K562 (cell line): ENCODE data around the gene INCENP. TPM values are rescaled to one million over a fixed set of nuclear protein-coding genes. Genes with fewer than 3 reads are reported as not detected.

Experiments used
- ATAC-seq: fragments of 200-7000 bp; cut with Tn5 transposase; 3 replicates; pipeline ENCODE4 v1.9.1; 2020; ENCODE audit warnings: moderate library complexity
- BruUV-seq: library from RNA; stranded (reverse); fragments of 400-500 nt; replicated peaks from 2 replicates; lab custom pipeline; 2021; lab: Mats Ljungman, UMichigan
- CTCF ChIA-PET: fragments of 300-600 bp; formaldehyde crosslinking; extraction: SDS; loops from one replicate; lab custom pipeline; 2021; ENCODE audit warnings: low intra/inter-chr PET ratio; lab: Yijun Ruan, JAX
- POLR2A ChIA-PET: fragments of 300-600, 350-650 bp; sonication (Branson Sonifier 250); formaldehyde crosslinking; extraction: SDS; loops from one replicate; lab custom pipeline; 2021; ENCODE audit warnings: antibody characterized with exemption, inconsistent platforms; lab: Yijun Ruan, JAX
- DNase-seq, 4 experiments: peaks; one replicate each; pipeline versions ENCODE4 v3.0.0 to v3.0.0-alpha.2; 2011 to 2018; ENCODE audit warnings: low spot score in 3 of 4, mixed read lengths in 3 of 4; ENCODE audit errors: extremely low read depth in 1 of 4
- FAIRE-seq: peaks from 2 replicates; lab custom pipeline; 2011; peaks lifted over from hg19 to GRCh38; lab: Jason Lieb, UNC
- H2AFZ ChIP-seq: 2 replicates; pipeline ENCODE4 v1.6.0; 2011; ENCODE audit warnings: low read depth, low read length, control low read depth, inconsistent platforms
- H3K27ac ChIP-seq: fragments of 200-600 bp; 3 replicates; pipeline ENCODE4 v1.8.0; 2011; ENCODE audit warnings: low read depth, mild to moderate bottlenecking, control low read depth, inconsistent platforms, low read length, moderate library complexity, mixed read lengths; ENCODE audit errors: extremely low read depth
- H3K27me3 ChIP-seq, 2 experiments: fragments of 300-600 bp in 1 of 2; 2 replicates in 1 of 2; 3 replicates in 1 of 2; pipeline versions ENCODE4 v1.6.0 to v1.8.0; 2011; ENCODE audit warnings: inconsistent platforms in 2 of 2, low read length in 2 of 2, mild to moderate bottlenecking in 1 of 2, mixed read lengths in 1 of 2, moderate library complexity in 1 of 2; ENCODE audit not compliant: control insufficient read depth in 2 of 2, insufficient read depth in 2 of 2
- H3K36me3 ChIP-seq: fragments of 300-600 bp; 3 replicates; pipeline ENCODE4 v1.8.0; 2011; ENCODE audit warnings: mild to moderate bottlenecking, low read length, inconsistent platforms; ENCODE audit not compliant: control insufficient read depth, insufficient read depth
- H3K4me1 ChIP-seq, 2 experiments: fragments of 200-600 bp in 1 of 2; replicated peaks in 1 of 2; 2 replicates in 1 of 2; 3 replicates in 1 of 2; pipeline versions ENCODE4 v1.5.1 to v1.8.0; 2011; ENCODE audit warnings: inconsistent platforms in 2 of 2, low read length in 2 of 2, mild to moderate bottlenecking in 1 of 2, mixed read lengths in 1 of 2, moderate library complexity in 1 of 2; ENCODE audit not compliant: control insufficient read depth in 2 of 2, insufficient read depth in 2 of 2
- H3K4me2 ChIP-seq: 2 replicates; pipeline ENCODE4 v1.6.1; 2011; ENCODE audit warnings: low read length, control low read depth, inconsistent platforms, mixed read lengths; ENCODE audit not compliant: insufficient read depth
- H3K4me3 ChIP-seq: fragments of 200-600 bp; sonication (generic), shearing (Covaris generic); 2 replicates; pipeline ENCODE4 v1.5.1; 2016; ENCODE audit warnings: control low read depth, inconsistent platforms
- H3K79me2 ChIP-seq: fragments of 200-600 bp; 3 replicates; pipeline ENCODE4 v1.8.0; 2011; ENCODE audit warnings: low read length, inconsistent platforms; ENCODE audit not compliant: control insufficient read depth, insufficient read depth
- H3K9ac ChIP-seq, 2 experiments: 2 replicates each; pipeline versions ENCODE4 v1.6.0 to v1.6.1; 2011; ENCODE audit warnings: low read depth in 2 of 2, low read length in 2 of 2, control low read depth in 1 of 2, inconsistent platforms in 1 of 2, mild to moderate bottlenecking in 1 of 2, mixed read lengths in 1 of 2; ENCODE audit not compliant: insufficient read depth in 1 of 2
- H3K9me1 ChIP-seq: one replicate; pipeline ENCODE4 v1.6.0; 2011; ENCODE audit warnings: inconsistent platforms, mild to moderate bottlenecking, low read length, moderate library complexity; ENCODE audit not compliant: control insufficient read depth, insufficient read depth
- H3K9me3 ChIP-seq: replicated peaks from 2 replicates; pipeline ENCODE4 v1.5.1; 2011; ENCODE audit warnings: low read depth, low read length, inconsistent platforms; ENCODE audit not compliant: control insufficient read depth, insufficient read depth
- H4K20me1 ChIP-seq: replicated peaks from 2 replicates; pipeline ENCODE4 v1.6.1; 2011; ENCODE audit warnings: low read length, inconsistent platforms, mixed read lengths; ENCODE audit not compliant: control insufficient read depth, insufficient read depth
- CHD1 ChIP-seq: fragments of 200-600 bp; sonication (generic); IDR thresholded peaks from one replicate; pipeline ENCODE4 v1.6.1; 2012; ENCODE audit warnings: mild to moderate bottlenecking, moderate library complexity, low read length, inconsistent platforms
- ZBTB2 ChIP-seq: fragments of 450-650 bp; IDR thresholded peaks from 2 replicates; pipeline ENCODE4 v1.6.1; 2016; ENCODE audit warnings: antibody characterized with exemption
- ZNF41 ChIP-seq: fragments of 250-450 bp; sonication (Bioruptor Pico); conservative IDR thresholded peaks from 2 replicates; pipeline ENCODE4 v1.4.0; 2020; ENCODE audit warnings: mild to moderate bottlenecking
- WGBS: fragments of 100-300 bp; shearing (Covaris generic); methylation state at CpG from one replicate; pipeline ENCODE4 v1.1.6; 2016; ENCODE audit warnings: low coverage, mixed read lengths; ENCODE audit not compliant: insufficient coverage; ENCODE audit errors: missing lambda C conversion rate; 5-methylcytosine and 5-hydroxymethylcytosine counted together
- in situ Hi-C: fragments of 300-500 bp; cut with MboI; formaldehyde crosslinking; loops from 4 replicates; pipeline ENCODE4 v1.15.0; 2018; ENCODE audit warnings: inconsistent platforms, mixed read lengths
- intact Hi-C: fragments of 100-400 bp; cut with micrococcal nuclease; formaldehyde crosslinking; loops from 2 replicates; pipeline ENCODE4 v1.14.2; 2022
- polyA plus RNA-seq, 8 experiments: library from polyadenylated mRNA; depleted of rRNA in 4 of 8; stranded (reverse) in 5 of 8; unstranded in 3 of 8; fragments of >200 nt; fragmentation: Nextera tagmentation in 2 of 8; fragmentation: Illumina TruSeq in 1 of 8; extraction: Ambion mirVana in 2 of 8; extraction: Trizol in 1 of 8; gene quantifications; 2 replicates each; pipeline versions ENCODE4 v1.2.1 to v1.2.3, GENCODE V29; 2011 to 2014; ENCODE audit warnings: inconsistent platforms in 1 of 8, missing spikeins in 1 of 8
- total RNA-seq, 7 experiments: library from RNA; depleted of rRNA in 6 of 7; stranded (reverse); fragments of >200 nt in 6 of 7; fragmentation: Illumina TruSeq in 2 of 7; extraction: Trizol in 2 of 7; gene quantifications; 2 replicates each; pipeline versions ENCODE4 v1.2.1 to v1.2.3, GENCODE V29; 2011 to 2021; ENCODE audit warnings: low replicate concordance in 1 of 7
- TF ChIP-seq, protein P1 (sequence below): fragments of 250-450 bp; sonication (Bioruptor Pico); IDR thresholded peaks from 2 replicates; pipeline ENCODE4 v1.5.0; 2022; ENCODE audit warnings: mild to moderate bottlenecking

The INCENP gene
- total and polyA plus RNA-seq, 9 of the 15 experiments (the other 6 are each of a cell fraction or from before 2014, with no cell fraction given), result 1.1 to 97.9 (median 28.2) TPM

- no peak for FAIRE-seq
- Histone ChIP-seq H3K4me3 (no peak overlapping the region), H3K9me1 (no peaks in the 10 kb centered on the region), H3K79me2 (no peaks in the 10 kb centered on the region), H3K4me2 (no peak overlapping the region), H3K9me3 (no peaks in the 10 kb centered on the region), H3K27ac (no peak overlapping the region), H3K27me3 (no peaks in the 10 kb centered on the region), H4K20me1 (no peaks in the 10 kb centered on the region; the same call in 1 of the 2 replicates), H3K36me3 (peaks cover 97% of the 10 kb centered on the region; the same call in 2 of the 3 replicates), H3K9ac (no peak overlapping the region), H2AFZ (no peak overlapping the region), H3K4me1 (no peaks in the 10 kb centered on the region)
- TF ChIP-seq ZBTB2 (no peak), ZNF41 (no peak), CHD1 (no peak)
- TF ChIP-seq, protein P1, sequence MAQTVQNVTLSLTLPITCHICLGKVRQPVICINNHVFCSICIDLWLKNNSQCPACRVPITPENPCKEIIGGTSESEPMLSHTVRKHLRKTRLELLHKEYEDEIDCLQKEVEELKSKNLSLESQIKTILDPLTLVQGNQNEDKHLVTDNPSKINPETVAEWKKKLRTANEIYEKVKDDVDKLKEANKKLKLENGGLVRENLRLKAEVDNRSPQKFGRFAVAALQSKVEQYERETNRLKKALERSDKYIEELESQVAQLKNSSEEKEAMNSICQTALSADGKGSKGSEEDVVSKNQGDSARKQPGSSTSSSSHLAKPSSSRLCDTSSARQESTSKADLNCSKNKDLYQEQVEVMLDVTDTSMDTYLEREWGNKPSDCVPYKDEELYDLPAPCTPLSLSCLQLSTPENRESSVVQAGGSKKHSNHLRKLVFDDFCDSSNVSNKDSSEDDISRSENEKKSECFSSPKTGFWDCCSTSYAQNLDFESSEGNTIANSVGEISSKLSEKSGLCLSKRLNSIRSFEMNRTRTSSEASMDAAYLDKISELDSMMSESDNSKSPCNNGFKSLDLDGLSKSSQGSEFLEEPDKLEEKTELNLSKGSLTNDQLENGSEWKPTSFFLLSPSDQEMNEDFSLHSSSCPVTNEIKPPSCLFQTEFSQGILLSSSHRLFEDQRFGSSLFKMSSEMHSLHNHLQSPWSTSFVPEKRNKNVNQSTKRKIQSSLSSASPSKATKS (CRISPR knock-in tag), result no peak
- ChIA-PET CTCF (no interaction called here), POLR2A (interaction anchor here (0.6 to 1.1 kb wide), 9 partner anchors 8 to 1405 kb away, joined by 3 to 5 read pairs (median 3); partner anchors contain the start of gene INCENP)
- WGBS, result 100% methylated on average over 5 of the region's 10 CpGs
- in situ Hi-C loops (no loop called here), intact Hi-C loops (no loop called here)
- BruUV-seq, result no TSS peak
- no peak for DNase-seq
- ATAC-seq, result no peak
These were observed 24.6 kb downstream of the INCENP start for GRCh38 chr11:62148271-62148980.
